Keratinocyte (primary cell): Measurements from ENCODE around the gene APBB1IP. TPM values are rescaled to one million over a fixed set of nuclear protein-coding genes. Genes with fewer than 3 reads are reported as not detected.
"Not testable (repeated sequence)": the region's sequence is repeated elsewhere in the genome, so short reads cannot be mapped to it uniquely, and the experiment has no call there.

Experiments used
- DNase-seq: peaks from one replicate; pipeline ENCODE4 v3.0.0-alpha.2; 2011; ENCODE audit warnings: low read depth, missing footprints, low spot score
- FAIRE-seq: peaks from 2 replicates; lab custom pipeline; 2011; peaks lifted over from hg19 to GRCh38; lab: Jason Lieb, UNC
- H2AFZ ChIP-seq: 2 replicates; pipeline ENCODE4 v1.6.0; 2012; ENCODE audit warnings: low read length, control low read depth, inconsistent platforms; ENCODE audit not compliant: control insufficient read depth
- H3K27ac ChIP-seq: 2 replicates; pipeline ENCODE4 v1.5.1; 2011; ENCODE audit warnings: low read length; ENCODE audit not compliant: control insufficient read depth, insufficient read depth
- H3K27me3 ChIP-seq: 3 replicates; pipeline ENCODE4 v1.6.0; 2011; ENCODE audit warnings: low read length; ENCODE audit not compliant: control insufficient read depth, insufficient read depth; ENCODE audit errors: extremely low read depth
- H3K36me3 ChIP-seq, 2 experiments: 2 replicates in 1 of 2; 3 replicates in 1 of 2; pipeline ENCODE4 v1.5.1; 2011; ENCODE audit warnings: low read length in 2 of 2, mild to moderate bottlenecking in 1 of 2; ENCODE audit not compliant: control insufficient read depth in 2 of 2, insufficient read depth in 2 of 2; ENCODE audit errors: extremely low read depth in 1 of 2
- H3K4me1 ChIP-seq: 3 replicates; pipeline ENCODE4 v1.5.1; 2011; ENCODE audit warnings: low read length; ENCODE audit not compliant: control insufficient read depth, insufficient read depth; ENCODE audit errors: extremely low read depth
- H3K4me2 ChIP-seq: 3 replicates; pipeline ENCODE4 v1.6.0; 2011; ENCODE audit warnings: low read depth, low read length; ENCODE audit not compliant: control insufficient read depth, insufficient read depth; ENCODE audit errors: extremely low read depth
- H3K4me3 ChIP-seq, 3 experiments: fragments of 200-600 bp in 1 of 3; sonication (generic) in 1 of 3; 2 replicates in 2 of 3; 3 replicates in 1 of 3; pipeline ENCODE4 v1.5.1; 2011 to 2016; ENCODE audit warnings: low read length in 3 of 3, mild to moderate bottlenecking in 3 of 3, control low read depth in 2 of 3, inconsistent platforms in 1 of 3, low read depth in 1 of 3, mixed read lengths in 1 of 3, mixed run types in 1 of 3, moderate library complexity in 1 of 3; ENCODE audit not compliant: control insufficient read depth in 2 of 3, insufficient read depth in 2 of 3; ENCODE audit errors: extremely low read depth in 1 of 3
- H3K79me2 ChIP-seq: 2 replicates; pipeline ENCODE4 v1.6.0; 2012; ENCODE audit warnings: low read length; ENCODE audit not compliant: control insufficient read depth, insufficient read depth
- H3K9ac ChIP-seq: 3 replicates; pipeline ENCODE4 v1.6.0; 2011; ENCODE audit warnings: low read length; ENCODE audit not compliant: control insufficient read depth, insufficient read depth; ENCODE audit errors: extremely low read depth
- H3K9me1 ChIP-seq: 3 replicates; pipeline ENCODE4 v1.6.0; 2011; ENCODE audit warnings: low read length; ENCODE audit not compliant: control insufficient read depth, insufficient read depth; ENCODE audit errors: extremely low read depth
- H3K9me3 ChIP-seq: 2 replicates; pipeline ENCODE4 v1.5.1; 2012; ENCODE audit warnings: low read depth, low read length; ENCODE audit not compliant: control insufficient read depth
- H4K20me1 ChIP-seq: 3 replicates; pipeline ENCODE4 v1.6.0; 2011; ENCODE audit warnings: low read length; ENCODE audit not compliant: control insufficient read depth, insufficient read depth; ENCODE audit errors: extremely low read depth
- CTCF ChIP-seq, 3 experiments: IDR thresholded peaks in 1 of 3; conservative IDR thresholded peaks in 1 of 3; optimal IDR thresholded peaks in 1 of 3; 2 replicates in 2 of 3; 3 replicates in 1 of 3; pipeline versions ENCODE3 to v1.5.1; 2011; ENCODE audit warnings: low read length in 3 of 3, mild to moderate bottlenecking in 3 of 3, moderate library complexity in 2 of 3, control low read depth in 1 of 3, inconsistent platforms in 1 of 3; ENCODE audit not compliant: insufficient read depth in 2 of 3; ENCODE audit errors: extremely low read depth in 1 of 3
- EZH2 ChIP-seq: IDR thresholded peaks from one replicate; pipeline ENCODE4 v1.6.1; 2012; ENCODE audit warnings: inconsistent platforms, mild to moderate bottlenecking, low read length, moderate library complexity
- dilution Hi-C: fragments of 300-500 bp; cut with MboI; formaldehyde crosslinking; loops from one replicate; pipeline ENCODE4 v1.7.0; 2020; ENCODE audit warnings: low sequenced_read_pairs; ENCODE audit not compliant: extremely low pct_ligation_motif_present
- polyA plus RNA-seq, 5 experiments: library from polyadenylated mRNA; depleted of rRNA in 3 of 5; stranded (reverse) in 3 of 5; stranded (forward) in 1 of 5; unstranded in 1 of 5; fragments of >200 nt; gene quantifications; 1 replicate in 1 of 5; 2 replicates in 3 of 5; 3 replicates in 1 of 5; pipeline versions ENCODE4 v1.2.1 to v1.2.3, GENCODE V29; 2011 to 2012; ENCODE audit warnings: missing spikeins in 2 of 5, low read depth in 1 of 5, low replicate concordance in 1 of 5

The APBB1IP gene
- polyA plus RNA-seq, 1 donor (not counting 4 experiments of a cell fraction or from before 2014, with no cell fraction given) = not detected

GRCh38 chr10:26573674-26574073 lies 135.5 kb downstream of the APBB1IP start:
- H3K4me1 ChIP-seq = no peaks in the 10 kb centered on the region
- H3K4me3 ChIP-seq = no peak overlapping the region
- no peaks in the 10 kb centered on the region for H4K20me1 ChIP-seq
- peak in 1 of 3 experiments; percentile 22 for TF ChIP-seq CTCF (optimal IDR thresholded peaks at IDR 0.05 in 1 of 3, IDR thresholded peaks at IDR 0.05 in 1 of 3, conservative IDR thresholded peaks at IDR 0.05 in 1 of 3; ENCODE audit: extremely low read depth in 1 of 3, insufficient read depth in 2 of 3, low read length in 3 of 3)
- TF ChIP-seq EZH2 = no peak
- no peak overlapping the region for H2AFZ ChIP-seq
- H3K27me3 ChIP-seq = peaks cover 2% of the 10 kb centered on the region
- no peak overlapping the region for H3K4me2 ChIP-seq
- H3K9me3 ChIP-seq = no peaks in the 10 kb centered on the region
- FAIRE-seq (no peak), DNase-seq (no peak)
- no peaks in the 10 kb centered on the region for H3K79me2 ChIP-seq
- no peak overlapping the region for H3K9ac ChIP-seq
- dilution Hi-C loops = no loop called here
- H3K36me3 ChIP-seq = no peaks in the 10 kb centered on the region
- H3K9me1 ChIP-seq = no peaks in the 10 kb centered on the region
- H3K27ac ChIP-seq = no peak overlapping the region

GRCh38 chr10:26574783-26575182 lies 136.6 kb downstream of the APBB1IP start:
- TF ChIP-seq EZH2 (no peak), CTCF (optimal IDR thresholded peaks at IDR 0.05 in 1 of 3, IDR thresholded peaks at IDR 0.05 in 1 of 3, conservative IDR thresholded peaks at IDR 0.05 in 1 of 3; ENCODE audit: extremely low read depth in 1 of 3, insufficient read depth in 2 of 3, low read length in 3 of 3) (no peak)

GRCh38 chr10:26578371-26578770 lies 140.2 kb downstream of the APBB1IP start:
- H3K36me3 ChIP-seq, H3K4me2 ChIP-seq, H4K20me1 ChIP-seq, H3K27ac ChIP-seq, H3K9ac ChIP-seq, dilution Hi-C loops, H3K4me1 ChIP-seq, H3K27me3 ChIP-seq, H3K9me3 ChIP-seq, H3K9me1 ChIP-seq, H3K79me2 ChIP-seq, H3K4me3 ChIP-seq, FAIRE-seq, DNase-seq, H2AFZ ChIP-seq: not testable (repeated sequence)

More at GRCh38 chr10:26574783-26575182, 136.6 kb downstream of the APBB1IP start:
- no peak overlapping the region for H3K4me2 ChIP-seq
- no peaks in the 10 kb centered on the region for H3K79me2 ChIP-seq
- no peaks in the 10 kb centered on the region for H3K36me3 ChIP-seq
- DNase-seq (no peak), FAIRE-seq (no peak)
- H3K9ac ChIP-seq = no peak overlapping the region
- dilution Hi-C loops = no loop called here
- no peak overlapping the region for H3K27ac ChIP-seq
- H3K9me3 ChIP-seq = no peaks in the 10 kb centered on the region
- no peaks in the 10 kb centered on the region for H3K9me1 ChIP-seq
- H3K4me3 ChIP-seq = no peak overlapping the region
- H4K20me1 ChIP-seq = no peaks in the 10 kb centered on the region
- H3K27me3 ChIP-seq = no peaks in the 10 kb centered on the region
- no peaks in the 10 kb centered on the region for H3K4me1 ChIP-seq
- H2AFZ ChIP-seq = no peak overlapping the region
